Neural crest cell (in vitro differentiated cells): ENCODE data around the gene FASTKD1. TPM values are rescaled to one million over a fixed set of nuclear protein-coding genes. Genes with fewer than 3 reads are reported as not detected.
A peak's percentile ranks its signal among the peaks of the same experiment; 100 is the strongest.
"Not testable (repeated sequence)": the region's sequence is repeated elsewhere in the genome, so short reads cannot be mapped to it uniquely, and the experiment has no call there.

Source experiments
- DNase-seq: peaks from one replicate; pipeline ENCODE4 v3.0.0; 2021; ENCODE audit warnings: low read depth, mixed read lengths, low spot score
- H3K27ac Mint-ChIP-seq: one replicate; pipeline ENCODE4 v1.8.0; 2021; ENCODE audit warnings: mild to moderate bottlenecking, mixed read lengths; ENCODE audit not compliant: unreplicated experiment
- H3K27me3 Mint-ChIP-seq: 2 replicates; pipeline ENCODE4 v1.8.0; 2021; ENCODE audit warnings: low read depth, mild to moderate bottlenecking, mixed read lengths
- H3K36me3 Mint-ChIP-seq: 2 replicates; pipeline ENCODE4 v1.8.0; 2021; ENCODE audit warnings: low read depth, mild to moderate bottlenecking, mixed read lengths
- H3K4me1 Mint-ChIP-seq: 2 replicates; pipeline ENCODE4 v1.8.0; 2021; ENCODE audit warnings: mixed read lengths
- H3K4me3 Mint-ChIP-seq: one replicate; pipeline ENCODE4 v1.8.0; 2021; ENCODE audit warnings: mild to moderate bottlenecking, mixed read lengths
- H3K9me3 Mint-ChIP-seq: 2 replicates; pipeline ENCODE4 v1.8.0; 2021; ENCODE audit warnings: mixed read lengths
- long read RNA-seq: library from polyadenylated mRNA; unstranded; transcript quantifications from one replicate; pipeline ENCODE4 v2.0.0, GENCODE V29; 2020
- total RNA-seq: library from RNA; stranded (reverse); gene quantifications from 2 replicates; pipeline ENCODE4 v1.2.1, GENCODE V29; 2021
- TF ChIP-seq, protein P1 (sequence below): fragments of 200-600 bp; sonication (generic); conservative IDR thresholded peaks from 2 replicates; pipeline ENCODE4 v1.5.0; 2021; ENCODE audit warnings: antibody characterized with exemption, mild to moderate bottlenecking

Gene FASTKD1
- total RNA-seq: 32.9 and 36.4 TPM in 2 replicates
- long read RNA-seq, transcript FASTKD1-205 (14 exons, 2,791 nt): minor isoform, 9 of 70 reads
- long read RNA-seq, transcript FASTKD1-204 (15 exons, 2,967 nt): major isoform, 23 of 70 reads
- long read RNA-seq, partial matches to known transcripts: 11 of 70 reads
- long read RNA-seq, other reads (novel, unspliced or antisense): 26 of 70 reads

DNA sequence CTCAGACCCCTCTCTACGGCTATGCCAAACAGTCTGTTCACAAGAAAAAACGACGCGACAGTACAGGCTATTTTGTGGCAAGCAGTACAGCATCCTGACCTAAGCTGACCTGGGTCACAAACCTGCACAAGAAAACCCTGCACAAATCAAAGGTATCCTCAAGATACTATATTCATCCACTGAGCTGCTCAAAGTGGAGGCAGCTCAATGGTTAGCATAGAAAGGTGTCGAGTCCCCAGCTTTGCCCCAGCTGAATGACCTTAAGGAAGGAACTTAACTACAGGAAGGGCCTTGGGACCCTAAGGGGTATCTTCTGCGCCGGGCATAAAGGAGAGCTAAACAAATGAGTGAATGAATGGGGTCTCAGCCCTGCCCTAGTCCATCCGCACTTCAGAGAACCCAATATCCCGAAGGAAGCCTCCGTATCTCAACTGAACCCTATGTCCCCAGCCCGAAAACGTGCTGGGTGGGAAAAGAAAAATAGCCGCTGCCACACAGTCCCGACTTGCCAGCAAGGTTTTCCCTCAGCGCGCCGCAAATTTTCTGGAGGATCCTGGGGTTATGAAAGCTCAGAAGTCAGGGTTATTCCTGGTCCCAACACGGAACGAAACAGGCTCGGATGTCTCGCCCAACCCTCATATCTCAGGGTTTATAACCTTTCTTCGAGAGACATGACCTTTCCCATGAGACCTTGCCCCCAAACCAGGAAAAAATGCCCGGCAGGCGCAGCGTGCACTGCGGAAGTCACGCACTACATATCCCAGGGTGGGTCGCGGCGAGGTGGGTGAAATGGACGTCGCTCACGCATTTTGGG is at the start of gene FASTKD1:
Gene FASTKD1, minus strand, starts transcription at position 706 of the 814 bp plus-strand sequence. CDS start 1,836 bp downstream, outside the sequence.
- Mint-ChIP-seq H3K27me3 (peaks cover 16% of the 10 kb centered on the region), H3K4me3 (peak within 1 kb of the TSS; percentile 98), H3K27ac (peak within 1 kb of the TSS; percentile 96), H3K9me3 (no peaks in the 10 kb centered on the region), H3K4me1 (peaks cover 30% of the 10 kb centered on the region), H3K36me3 (no peaks in the 10 kb centered on the region)
- DNase-seq: peak; percentile 77
- TF ChIP-seq, protein P1, sequence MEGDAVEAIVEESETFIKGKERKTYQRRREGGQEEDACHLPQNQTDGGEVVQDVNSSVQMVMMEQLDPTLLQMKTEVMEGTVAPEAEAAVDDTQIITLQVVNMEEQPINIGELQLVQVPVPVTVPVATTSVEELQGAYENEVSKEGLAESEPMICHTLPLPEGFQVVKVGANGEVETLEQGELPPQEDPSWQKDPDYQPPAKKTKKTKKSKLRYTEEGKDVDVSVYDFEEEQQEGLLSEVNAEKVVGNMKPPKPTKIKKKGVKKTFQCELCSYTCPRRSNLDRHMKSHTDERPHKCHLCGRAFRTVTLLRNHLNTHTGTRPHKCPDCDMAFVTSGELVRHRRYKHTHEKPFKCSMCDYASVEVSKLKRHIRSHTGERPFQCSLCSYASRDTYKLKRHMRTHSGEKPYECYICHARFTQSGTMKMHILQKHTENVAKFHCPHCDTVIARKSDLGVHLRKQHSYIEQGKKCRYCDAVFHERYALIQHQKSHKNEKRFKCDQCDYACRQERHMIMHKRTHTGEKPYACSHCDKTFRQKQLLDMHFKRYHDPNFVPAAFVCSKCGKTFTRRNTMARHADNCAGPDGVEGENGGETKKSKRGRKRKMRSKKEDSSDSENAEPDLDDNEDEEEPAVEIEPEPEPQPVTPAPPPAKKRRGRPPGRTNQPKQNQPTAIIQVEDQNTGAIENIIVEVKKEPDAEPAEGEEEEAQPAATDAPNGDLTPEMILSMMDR: no peak

- Mint-ChIP-seq H3K9me3 (peaks cover 6% of the 10 kb centered on the region), H3K27me3 (no peaks in the 10 kb centered on the region), H3K27ac (peak overlapping the region; percentile 0), H3K36me3 (peaks cover 27% of the 10 kb centered on the region), H3K4me3 (no peak overlapping the region), H3K4me1 (peaks cover 13% of the 10 kb centered on the region)
- TF ChIP-seq, protein P1: no peak
- no peak for DNase-seq
These were observed 49.6 kb upstream of the FASTKD1 start for GRCh38 chr2:169623235-169623634.

- TF ChIP-seq, protein P1: no peak
- H3K36me3 Mint-ChIP-seq: peaks cover 52% of the 10 kb centered on the region
- no peak overlapping the region for H3K4me3 Mint-ChIP-seq
- no peak overlapping the region for H3K27ac Mint-ChIP-seq
- H3K9me3 Mint-ChIP-seq: peaks cover 17% of the 10 kb centered on the region
- H3K27me3 Mint-ChIP-seq: no peaks in the 10 kb centered on the region
- DNase-seq: no peak
- peaks cover 13% of the 10 kb centered on the region for H3K4me1 Mint-ChIP-seq
These were observed 46.8 kb upstream of the FASTKD1 start for GRCh38 chr2:169620509-169620908.

DNA sequence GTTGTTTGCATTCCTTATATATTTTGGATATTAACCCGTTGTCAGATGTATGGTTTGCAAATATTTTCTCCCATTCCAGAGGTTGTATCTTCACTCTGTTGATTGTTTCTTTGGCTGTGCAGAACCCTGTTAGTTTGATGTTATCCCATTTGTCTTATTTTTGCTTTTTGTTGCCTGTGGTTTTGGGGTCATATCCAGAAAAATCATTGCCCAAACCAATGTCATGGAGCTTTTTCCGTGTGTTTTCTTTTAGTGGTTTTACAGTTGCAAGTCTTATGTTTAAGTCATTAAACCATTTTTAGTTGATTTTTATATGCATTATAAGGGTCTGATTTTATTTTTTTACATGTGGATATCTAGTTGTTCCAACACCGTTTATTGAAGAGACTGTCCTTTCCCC is 46.3 kb upstream of the FASTKD1 start:
- Mint-ChIP-seq H3K9me3 (peaks cover 20% of the 10 kb centered on the region), H3K27me3 (no peaks in the 10 kb centered on the region), H3K4me3 (no peak overlapping the region), H3K36me3 (peaks cover 57% of the 10 kb centered on the region), H3K27ac (no peak overlapping the region), H3K4me1 (peaks cover 13% of the 10 kb centered on the region)
- TF ChIP-seq, protein P1: no peak
- no peak for DNase-seq

GRCh38 chr2:169615982-169616381 is 42.3 kb upstream of the FASTKD1 start:
- H3K36me3 Mint-ChIP-seq: peaks cover 69% of the 10 kb centered on the region
- H3K27me3 Mint-ChIP-seq, DNase-seq, H3K4me3 Mint-ChIP-seq, H3K4me1 Mint-ChIP-seq, H3K27ac Mint-ChIP-seq: not testable (repeated sequence)
- H3K9me3 Mint-ChIP-seq: peaks cover 20% of the 10 kb centered on the region

DNA sequence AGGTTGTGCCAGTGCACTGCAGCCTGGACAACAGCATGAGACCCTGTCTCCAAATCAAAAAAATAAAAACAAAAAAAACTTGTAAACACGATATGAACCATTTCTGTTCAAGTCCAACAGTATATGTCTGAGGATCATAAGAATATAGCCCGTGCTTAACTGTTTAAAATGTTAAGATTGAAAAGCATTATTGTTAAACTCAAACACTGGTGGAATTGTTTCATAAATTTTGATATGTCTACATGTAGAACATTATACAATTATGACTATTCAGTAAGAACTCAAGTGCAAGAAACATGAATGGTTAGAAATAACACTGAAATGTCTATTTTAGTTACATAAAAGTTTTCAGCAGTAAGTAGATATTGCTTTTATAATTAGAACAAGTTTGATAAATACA is 40.2 kb upstream of the FASTKD1 start:
- Mint-ChIP-seq H3K27ac (no peak overlapping the region), H3K9me3 (peaks cover 20% of the 10 kb centered on the region), H3K27me3 (no peaks in the 10 kb centered on the region), H3K36me3 (peaks cover 71% of the 10 kb centered on the region), H3K4me1 (no peaks in the 10 kb centered on the region), H3K4me3 (no peak overlapping the region)
- TF ChIP-seq, protein P1: no peak
- DNase-seq: no peak
